WERI-Rb-1 (cell line): ENCODE results near the gene NOX4.
"Not testable (repeated sequence)": the region's sequence is repeated elsewhere in the genome, so short reads cannot be mapped to it uniquely, and the experiment has no call there.

Experiments used
- DNase-seq: peaks from one replicate; pipeline ENCODE4 v3.0.0-alpha.2; 2020
- H3K27ac ChIP-seq: fragments of 250-450 bp; sonication (Bioruptor Pico); 2 replicates; pipeline ENCODE4 v1.5.1; 2020; ENCODE audit warnings: mild to moderate bottlenecking, moderate library complexity
- H3K27me3 ChIP-seq: fragments of 250-450 bp; sonication (Bioruptor Pico); 2 replicates; pipeline ENCODE4 v1.5.1; 2021; ENCODE audit warnings: mild to moderate bottlenecking, low read depth, moderate library complexity; ENCODE audit not compliant: insufficient read depth, severe bottlenecking
- H3K36me3 ChIP-seq: fragments of 250-450 bp; sonication (Bioruptor Pico); 2 replicates; pipeline ENCODE4 v1.5.1; 2020; ENCODE audit warnings: mild to moderate bottlenecking, moderate library complexity
- H3K4me3 ChIP-seq: 2 replicates; pipeline ENCODE4 v1.5.1; 2011; ENCODE audit warnings: low read depth, mild to moderate bottlenecking, control low read depth, low read length
- H3K9me3 ChIP-seq: fragments of 250-450 bp; sonication (Bioruptor Pico); 2 replicates; pipeline ENCODE4 v1.5.1; 2021; ENCODE audit warnings: mild to moderate bottlenecking, moderate library complexity; ENCODE audit not compliant: severe bottlenecking
- TF ChIP-seq, protein P1 (sequence below): IDR thresholded peaks from 2 replicates; pipeline ENCODE4 v1.5.1; 2011; ENCODE audit warnings: low read depth, mild to moderate bottlenecking, control low read depth, inconsistent platforms, low read length

The NOX4 gene

DNA sequence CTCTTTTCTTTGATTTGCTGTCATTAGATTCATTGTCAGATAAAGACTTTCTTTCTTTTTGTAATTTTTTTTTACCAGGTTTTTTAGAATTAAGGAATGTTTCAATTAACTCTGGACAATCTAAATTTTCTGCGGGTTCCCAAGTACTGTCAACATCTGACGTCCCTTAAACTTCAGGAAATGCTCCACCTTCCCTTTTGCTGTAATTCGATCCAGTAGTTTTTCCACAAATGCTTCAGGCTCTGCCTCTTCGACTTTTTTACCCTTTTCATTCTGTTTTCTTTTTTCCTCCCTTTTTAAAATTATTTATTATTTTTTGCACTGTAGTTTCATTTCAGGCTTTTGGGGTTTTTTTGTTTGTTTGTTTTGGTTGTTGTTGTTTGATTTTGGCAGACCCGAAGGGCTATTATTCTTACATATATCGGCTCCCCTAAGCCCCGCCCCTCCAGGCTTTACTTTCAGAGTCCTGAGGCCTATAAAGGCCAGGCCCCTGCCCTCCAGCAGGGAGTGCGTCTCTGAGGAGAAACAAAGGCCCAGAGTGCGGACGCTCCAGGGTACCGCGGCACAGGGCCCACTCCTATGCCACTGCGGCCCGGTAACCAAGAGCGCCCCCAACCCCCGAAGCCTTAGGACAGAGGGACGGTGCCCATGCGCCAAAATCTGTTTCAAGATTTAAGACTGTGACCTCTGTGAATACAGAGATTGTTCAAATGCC is 197.1 kb downstream of the NOX4 start:
- H3K36me3 ChIP-seq = no peaks in the 10 kb centered on the region
- TF ChIP-seq, protein P1, sequence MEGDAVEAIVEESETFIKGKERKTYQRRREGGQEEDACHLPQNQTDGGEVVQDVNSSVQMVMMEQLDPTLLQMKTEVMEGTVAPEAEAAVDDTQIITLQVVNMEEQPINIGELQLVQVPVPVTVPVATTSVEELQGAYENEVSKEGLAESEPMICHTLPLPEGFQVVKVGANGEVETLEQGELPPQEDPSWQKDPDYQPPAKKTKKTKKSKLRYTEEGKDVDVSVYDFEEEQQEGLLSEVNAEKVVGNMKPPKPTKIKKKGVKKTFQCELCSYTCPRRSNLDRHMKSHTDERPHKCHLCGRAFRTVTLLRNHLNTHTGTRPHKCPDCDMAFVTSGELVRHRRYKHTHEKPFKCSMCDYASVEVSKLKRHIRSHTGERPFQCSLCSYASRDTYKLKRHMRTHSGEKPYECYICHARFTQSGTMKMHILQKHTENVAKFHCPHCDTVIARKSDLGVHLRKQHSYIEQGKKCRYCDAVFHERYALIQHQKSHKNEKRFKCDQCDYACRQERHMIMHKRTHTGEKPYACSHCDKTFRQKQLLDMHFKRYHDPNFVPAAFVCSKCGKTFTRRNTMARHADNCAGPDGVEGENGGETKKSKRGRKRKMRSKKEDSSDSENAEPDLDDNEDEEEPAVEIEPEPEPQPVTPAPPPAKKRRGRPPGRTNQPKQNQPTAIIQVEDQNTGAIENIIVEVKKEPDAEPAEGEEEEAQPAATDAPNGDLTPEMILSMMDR = no peak
- H3K9me3 ChIP-seq = no peaks in the 10 kb centered on the region
- H3K27me3 ChIP-seq = no peaks in the 10 kb centered on the region
- DNase-seq = no peak
- no peak overlapping the region for H3K27ac ChIP-seq
- no peak overlapping the region for H3K4me3 ChIP-seq

- not testable (repeated sequence) for H3K27me3 ChIP-seq, H3K27ac ChIP-seq, H3K9me3 ChIP-seq, DNase-seq, H3K36me3 ChIP-seq, H3K4me3 ChIP-seq
These were observed 203.2 kb downstream of the NOX4 start for GRCh38 chr11:89288004-89288403.

- H3K27me3 ChIP-seq, H3K36me3 ChIP-seq, H3K9me3 ChIP-seq, DNase-seq, H3K4me3 ChIP-seq, H3K27ac ChIP-seq: not testable (repeated sequence)
These were observed 204.6 kb downstream of the NOX4 start for GRCh38 chr11:89286601-89287000.

GRCh38 chr11:89281032-89281677 is 210.0 kb downstream of the NOX4 start:
- not testable (repeated sequence) for H3K27ac ChIP-seq, H3K9me3 ChIP-seq, H3K36me3 ChIP-seq, DNase-seq, H3K27me3 ChIP-seq, H3K4me3 ChIP-seq

DNA sequence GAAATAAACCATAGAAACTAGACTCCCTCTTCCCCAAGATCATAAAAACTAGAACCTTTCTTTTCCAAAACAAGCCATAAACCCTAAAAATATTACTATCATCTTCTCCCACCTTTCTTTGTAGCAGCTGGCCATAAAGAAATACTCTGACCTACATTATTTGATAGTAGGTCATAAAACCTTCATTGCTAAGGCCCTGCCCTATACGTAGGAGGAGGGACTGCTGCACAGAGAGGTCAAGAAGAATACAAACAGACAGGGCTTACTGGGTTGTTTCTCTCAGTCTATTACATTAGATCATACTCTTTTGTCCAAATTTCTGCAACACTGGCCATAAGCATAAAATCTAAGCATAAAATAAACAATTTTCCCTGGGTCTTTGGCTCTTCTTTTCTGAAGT is 212.0 kb downstream of the NOX4 start:
- no peak overlapping the region for H3K27ac ChIP-seq
- DNase-seq = no peak
- no peaks in the 10 kb centered on the region for H3K9me3 ChIP-seq
- no peak overlapping the region for H3K4me3 ChIP-seq
- H3K27me3 ChIP-seq = no peaks in the 10 kb centered on the region
- no peaks in the 10 kb centered on the region for H3K36me3 ChIP-seq
- TF ChIP-seq, protein P1 = no peak

DNA sequence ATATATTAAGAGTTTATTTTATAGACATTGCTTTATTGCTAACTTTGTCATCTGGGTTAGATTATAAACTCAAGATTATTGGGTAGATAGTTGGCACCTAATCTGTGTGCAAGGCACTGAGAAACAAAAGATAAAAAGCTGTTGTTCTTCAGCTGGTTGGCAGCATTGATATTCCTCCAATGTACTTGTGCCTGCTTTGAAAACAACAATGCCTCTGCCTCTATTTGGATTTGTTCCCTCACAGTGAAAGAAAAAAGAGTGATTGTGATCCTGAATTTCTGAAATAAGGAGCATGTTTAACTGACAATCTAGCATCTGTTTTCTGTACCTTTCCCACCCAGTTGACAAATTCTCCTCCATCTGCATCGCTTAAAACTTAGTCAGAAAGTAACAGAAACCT is 215.2 kb downstream of the NOX4 start:
- Histone ChIP-seq H3K4me3 (no peak overlapping the region), H3K27ac (no peak overlapping the region), H3K9me3 (no peaks in the 10 kb centered on the region), H3K27me3 (no peaks in the 10 kb centered on the region), H3K36me3 (no peaks in the 10 kb centered on the region)
- no peak for DNase-seq
- TF ChIP-seq, protein P1 = no peak
